ENCODE data around the gene EVA1C. TPM values are rescaled to one million over a fixed set of nuclear protein-coding genes. Genes with fewer than 3 reads are reported as not detected.

Gene EVA1C
- total and polyA plus RNA-seq, 2 donors from 2014 or later: 13.8 to 63.4 TPM

DNA sequence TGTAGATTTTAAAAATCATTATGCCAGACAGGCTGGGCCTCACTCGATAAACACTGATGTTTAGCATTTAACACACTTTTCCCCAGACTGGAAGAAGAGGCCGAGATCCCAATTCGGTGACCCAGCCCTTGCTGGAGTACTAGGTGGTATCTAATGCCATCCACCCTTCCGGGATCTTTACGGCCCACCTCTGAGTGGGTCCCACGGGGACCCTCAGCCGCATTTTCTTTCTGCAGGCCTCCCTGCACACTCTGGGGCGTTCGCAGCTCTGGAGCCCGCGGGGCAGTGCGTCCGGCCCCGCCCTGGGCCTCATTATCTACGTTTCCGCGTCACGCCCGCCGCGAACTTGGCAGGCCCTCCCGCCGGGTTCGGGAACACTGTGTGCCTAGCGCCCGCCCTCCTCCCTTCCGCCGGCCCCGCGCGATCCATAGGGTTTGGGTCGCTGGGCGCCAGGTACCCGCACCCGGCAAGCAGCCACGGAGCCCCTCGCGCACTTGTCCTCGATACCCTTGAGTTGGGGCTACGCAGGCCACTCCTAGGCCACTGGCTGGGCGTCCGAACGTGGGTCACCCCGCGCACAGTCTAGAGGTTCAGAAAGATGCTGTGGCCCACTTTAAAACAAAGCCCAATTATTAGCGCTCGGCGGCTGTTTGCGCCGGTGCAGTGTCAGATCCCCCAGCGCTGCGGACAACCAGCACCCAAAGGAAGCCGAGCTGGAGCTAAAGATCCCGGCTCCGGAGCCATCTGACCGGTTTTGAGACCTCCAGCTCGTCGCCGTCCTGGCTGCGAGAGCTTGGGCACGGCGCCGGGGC lies 950 bp upstream of the EVA1C start:
- TF ChIP-seq, protein P1, sequence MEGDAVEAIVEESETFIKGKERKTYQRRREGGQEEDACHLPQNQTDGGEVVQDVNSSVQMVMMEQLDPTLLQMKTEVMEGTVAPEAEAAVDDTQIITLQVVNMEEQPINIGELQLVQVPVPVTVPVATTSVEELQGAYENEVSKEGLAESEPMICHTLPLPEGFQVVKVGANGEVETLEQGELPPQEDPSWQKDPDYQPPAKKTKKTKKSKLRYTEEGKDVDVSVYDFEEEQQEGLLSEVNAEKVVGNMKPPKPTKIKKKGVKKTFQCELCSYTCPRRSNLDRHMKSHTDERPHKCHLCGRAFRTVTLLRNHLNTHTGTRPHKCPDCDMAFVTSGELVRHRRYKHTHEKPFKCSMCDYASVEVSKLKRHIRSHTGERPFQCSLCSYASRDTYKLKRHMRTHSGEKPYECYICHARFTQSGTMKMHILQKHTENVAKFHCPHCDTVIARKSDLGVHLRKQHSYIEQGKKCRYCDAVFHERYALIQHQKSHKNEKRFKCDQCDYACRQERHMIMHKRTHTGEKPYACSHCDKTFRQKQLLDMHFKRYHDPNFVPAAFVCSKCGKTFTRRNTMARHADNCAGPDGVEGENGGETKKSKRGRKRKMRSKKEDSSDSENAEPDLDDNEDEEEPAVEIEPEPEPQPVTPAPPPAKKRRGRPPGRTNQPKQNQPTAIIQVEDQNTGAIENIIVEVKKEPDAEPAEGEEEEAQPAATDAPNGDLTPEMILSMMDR (IDR thresholded peaks at IDR 0.05; ENCODE audit: borderline replicate concordance, extremely low read depth, insufficient read depth): no peak
- Histone ChIP-seq H3K27ac (ENCODE audit: low read depth in 2 of 2, low read length in 2 of 2) (peak overlapping the region; percentile 94), H3K9me3 (ENCODE audit: control insufficient read depth in 2 of 3, insufficient read depth in 1 of 3, low read length in 3 of 3) (no peaks in the 10 kb centered on the region), H3K36me3 (ENCODE audit: control insufficient read depth in 2 of 3, insufficient read depth in 3 of 3, low read length in 3 of 3) (no peaks in the 10 kb centered on the region), H3K9ac (ENCODE audit: low read length in 3 of 3) (peak overlapping the region in 2 of 3 donors; percentile 78 to 95), H3K4me1 (ENCODE audit: control insufficient read depth in 2 of 3, insufficient read depth in 2 of 3, low read depth in 1 of 3, low read length in 3 of 3) (peaks cover 0 to 7% (median 0%) of the 10 kb centered on the region in 3 donors), H3K27me3 (ENCODE audit: control insufficient read depth, insufficient read depth, low read length) (no peaks in the 10 kb centered on the region), H3K4me3 (ENCODE audit: low read length in 3 of 3) (peak overlapping the region; percentile 9 to 88 (median 75))
- FAIRE-seq (no peak), DNase-seq (peak in 4 of 5 donors; percentile 23 to 97 (median 54))
- intact Hi-C loops (cut with DNase I): no loop called here

- FAIRE-seq (no peak), DNase-seq (peak in 2 of 5 donors; percentile 45 to 82)
- peak overlapping the region in 2 of 3 donors; percentile 34 to 95 for H3K9ac ChIP-seq (ENCODE audit: low read length in 3 of 3)
- no peaks in the 10 kb centered on the region for H3K9me3 ChIP-seq (ENCODE audit: control insufficient read depth in 2 of 3, insufficient read depth in 1 of 3, low read length in 3 of 3)
- peak overlapping the region; percentile 94 for H3K27ac ChIP-seq (ENCODE audit: low read depth in 2 of 2, low read length in 2 of 2)
- peak overlapping the region in 2 of 3 donors; percentile 61 to 88 for H3K4me3 ChIP-seq (ENCODE audit: low read length in 3 of 3)
- H3K4me1 ChIP-seq (ENCODE audit: control insufficient read depth in 2 of 3, insufficient read depth in 2 of 3, low read depth in 1 of 3, low read length in 3 of 3): peaks cover 0 to 7% (median 0%) of the 10 kb centered on the region in 3 donors
- TF ChIP-seq, protein P1 (IDR thresholded peaks at IDR 0.05; ENCODE audit: borderline replicate concordance, extremely low read depth, insufficient read depth): no peak
- intact Hi-C loops (cut with DNase I): no loop called here
- H3K27me3 ChIP-seq (ENCODE audit: control insufficient read depth, insufficient read depth, low read length): no peaks in the 10 kb centered on the region
- no peaks in the 10 kb centered on the region for H3K36me3 ChIP-seq (ENCODE audit: control insufficient read depth in 2 of 3, insufficient read depth in 3 of 3, low read length in 3 of 3)
Measured at GRCh38 chr21:32413015-32413504, 554 bp downstream of the EVA1C start.

GRCh38 chr21:32413697-32414578 lies 1.4 kb downstream of the EVA1C start:
- no peaks in the 10 kb centered on the region for H3K9me3 ChIP-seq (ENCODE audit: control insufficient read depth in 2 of 3, insufficient read depth in 1 of 3, low read length in 3 of 3)
- peak overlapping the region in 2 of 3 donors; percentile 61 to 88 for H3K4me3 ChIP-seq (ENCODE audit: low read length in 3 of 3)
- peaks cover 0 to 7% (median 0%) of the 10 kb centered on the region in 3 donors for H3K4me1 ChIP-seq (ENCODE audit: control insufficient read depth in 2 of 3, insufficient read depth in 2 of 3, low read depth in 1 of 3, low read length in 3 of 3)
- H3K27ac ChIP-seq (ENCODE audit: low read depth in 2 of 2, low read length in 2 of 2): peak overlapping the region; percentile 94
- no peaks in the 10 kb centered on the region for H3K36me3 ChIP-seq (ENCODE audit: control insufficient read depth in 2 of 3, insufficient read depth in 3 of 3, low read length in 3 of 3)
- FAIRE-seq (no peak), DNase-seq (no peak)
- intact Hi-C loops (cut with DNase I): no loop called here
- TF ChIP-seq, protein P1 (IDR thresholded peaks at IDR 0.05; ENCODE audit: borderline replicate concordance, extremely low read depth, insufficient read depth): no peak
- H3K27me3 ChIP-seq (ENCODE audit: control insufficient read depth, insufficient read depth, low read length): no peaks in the 10 kb centered on the region
- peak overlapping the region in 2 of 3 donors; percentile 34 to 95 for H3K9ac ChIP-seq (ENCODE audit: low read length in 3 of 3)
